ENCODE data around the gene TOB1. TPM values are rescaled to one million over a fixed set of nuclear protein-coding genes. Genes with fewer than 3 reads are reported as not detected.

Gene TOB1
- total and polyA plus RNA-seq, 4 donors, result 22.6 to 38.0 (median 36.8) TPM

DNA sequence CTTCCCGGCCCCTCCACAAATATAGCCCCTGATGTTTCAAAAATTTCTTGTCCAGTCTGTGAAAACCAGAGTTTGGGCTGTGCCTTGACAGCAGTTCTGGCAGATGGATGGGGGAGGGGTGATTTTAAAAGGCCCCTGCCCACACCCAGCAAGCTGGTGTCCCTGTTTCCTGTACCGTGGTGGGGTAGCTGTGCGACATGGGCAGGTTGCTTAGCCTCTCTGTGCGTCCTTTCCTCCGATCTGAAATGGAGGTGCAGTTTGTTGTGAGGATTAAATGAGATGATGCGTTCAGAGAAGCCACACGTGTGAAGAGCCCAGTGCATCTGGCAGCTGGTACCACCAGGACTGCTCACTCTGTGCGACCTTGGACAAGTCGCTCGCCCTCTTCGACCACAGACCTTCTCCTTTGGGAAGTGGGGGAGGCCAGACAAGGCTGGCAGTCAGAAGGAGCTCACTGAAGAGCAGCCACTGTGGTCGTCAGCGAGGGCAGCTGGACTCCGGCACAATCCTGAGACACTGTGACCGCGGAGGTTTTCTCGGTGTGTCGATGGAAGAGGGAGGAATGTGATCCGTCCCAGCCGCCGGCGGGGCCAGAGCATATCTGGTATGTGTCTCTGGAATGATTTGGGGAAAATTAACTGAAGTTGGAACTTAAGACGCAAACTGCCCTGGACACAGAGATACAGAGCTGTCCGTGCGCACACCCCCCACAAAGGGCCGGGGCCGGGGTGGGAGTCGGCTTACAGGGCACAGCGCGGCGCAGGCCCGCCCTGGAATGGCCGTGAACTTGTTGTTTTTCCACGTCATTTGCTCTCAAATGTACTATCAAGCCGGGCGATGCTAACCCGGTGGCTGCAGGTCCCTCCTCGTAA is 31.5 kb downstream of the TOB1 start:
- Histone ChIP-seq H3K27me3 (ENCODE audit: control insufficient read depth, insufficient read depth, low read length) (peaks cover 15% of the 10 kb centered on the region), H3K4me3 (ENCODE audit: low read depth, low read length) (peak overlapping the region; percentile 12), H3K27ac (ENCODE audit: low read depth, low read length) (peak overlapping the region; percentile 72), H3K36me3 (ENCODE audit: control insufficient read depth, insufficient read depth, low read length) (no peaks in the 10 kb centered on the region), H3K9me3 (ENCODE audit: control insufficient read depth, insufficient read depth, low read length) (no peaks in the 10 kb centered on the region), H3K4me1 (ENCODE audit: control insufficient read depth, insufficient read depth, low read length) (peaks cover 75% of the 10 kb centered on the region)
- WGBS (ENCODE audit: insufficient coverage), result 39% methylated on average over 26 of the region's 38 CpGs
- peak in 2 of 6 donors; percentile 31 to 32 for DNase-seq (ENCODE audit: low read depth in 4 of 6, low spot score in 6 of 6)

DNA sequence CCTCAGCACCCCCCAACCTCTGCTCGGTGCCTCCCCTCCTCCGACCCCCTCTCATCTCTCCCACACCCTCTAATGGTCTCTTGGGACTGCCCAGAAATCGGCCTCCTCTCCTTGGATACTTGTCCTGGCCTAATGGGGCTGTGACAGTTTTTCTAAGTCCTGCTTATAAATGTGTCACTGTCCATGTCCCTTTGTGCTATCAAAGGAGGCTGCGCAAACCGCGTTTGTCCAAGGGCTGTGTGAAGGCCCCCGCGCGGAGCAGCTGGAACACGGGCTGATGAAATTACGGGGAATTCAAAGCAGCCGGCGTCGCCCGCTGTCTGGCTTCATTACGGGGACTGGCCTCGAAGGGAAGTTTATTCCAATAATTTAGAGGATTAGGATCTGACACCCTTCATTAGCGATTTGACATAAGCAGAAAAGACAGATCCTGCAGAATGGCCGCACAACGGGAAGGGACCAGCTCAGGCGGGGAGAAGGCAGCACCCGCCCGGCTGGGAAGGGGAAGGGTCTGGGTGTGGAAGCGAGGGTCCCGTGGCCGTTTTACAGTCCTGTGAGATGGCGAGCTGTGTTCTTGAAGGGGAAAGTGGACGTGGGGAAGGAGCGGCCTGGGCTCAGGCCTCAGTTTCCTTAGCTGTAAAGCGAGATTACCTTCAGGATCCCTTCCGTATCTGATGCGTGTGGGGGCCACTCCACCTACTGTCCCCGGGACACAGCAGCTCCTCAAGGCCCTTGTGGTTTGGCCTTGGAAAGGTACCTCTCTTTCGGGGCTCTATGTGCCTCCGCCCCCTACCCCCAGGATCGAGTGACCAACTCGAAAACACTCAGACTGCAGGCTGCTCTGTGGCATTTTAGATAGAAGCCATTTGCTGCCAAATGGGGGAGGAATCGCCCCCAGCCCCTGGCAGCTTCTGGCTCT is 32.4 kb downstream of the TOB1 start:
- WGBS (ENCODE audit: insufficient coverage), result 67% methylated on average over 33 of the region's 38 CpGs
- H3K9me3 ChIP-seq (ENCODE audit: control insufficient read depth, insufficient read depth, low read length), result no peaks in the 10 kb centered on the region
- H3K4me1 ChIP-seq (ENCODE audit: control insufficient read depth, insufficient read depth, low read length), result peaks cover 75% of the 10 kb centered on the region
- peaks cover 15% of the 10 kb centered on the region for H3K27me3 ChIP-seq (ENCODE audit: control insufficient read depth, insufficient read depth, low read length)
- H3K27ac ChIP-seq (ENCODE audit: low read depth, low read length), result peak overlapping the region; percentile 72
- no peaks in the 10 kb centered on the region for H3K36me3 ChIP-seq (ENCODE audit: control insufficient read depth, insufficient read depth, low read length)
- DNase-seq (ENCODE audit: low read depth in 4 of 6, low spot score in 6 of 6), result peak in 2 of 6 donors; percentile 44 to 82
- no peak overlapping the region for H3K4me3 ChIP-seq (ENCODE audit: low read depth, low read length)

DNA sequence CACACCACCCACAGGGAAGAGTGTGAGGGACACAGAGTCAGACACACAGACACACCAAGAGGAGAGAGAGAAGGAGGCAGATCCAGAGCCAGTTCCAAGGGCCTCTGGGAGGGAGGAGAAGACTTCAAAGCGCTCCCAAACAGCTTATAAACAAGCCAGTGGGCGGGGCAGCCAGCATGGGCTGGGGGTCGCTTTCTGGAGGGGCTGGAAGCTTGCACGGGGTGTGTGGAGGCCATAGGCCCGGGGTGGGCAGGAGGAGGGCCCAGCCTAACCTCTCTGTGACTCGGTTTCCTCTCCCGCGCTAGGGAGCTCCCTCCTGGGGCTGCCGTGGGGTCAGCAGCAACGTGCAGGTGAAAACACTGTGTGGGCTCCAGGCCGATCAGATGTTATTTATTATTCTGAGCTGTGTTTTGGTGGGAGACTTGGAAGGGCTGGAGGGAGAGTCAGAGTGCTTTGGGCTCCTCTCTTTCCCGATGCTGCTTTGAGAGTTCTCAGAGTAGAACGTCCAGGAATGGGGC is 33.2 kb downstream of the TOB1 start:
- Histone ChIP-seq H3K27ac (ENCODE audit: low read depth, low read length) (peak overlapping the region; percentile 72), H3K4me1 (ENCODE audit: control insufficient read depth, insufficient read depth, low read length) (peaks cover 67% of the 10 kb centered on the region), H3K9me3 (ENCODE audit: control insufficient read depth, insufficient read depth, low read length) (no peaks in the 10 kb centered on the region), H3K27me3 (ENCODE audit: control insufficient read depth, insufficient read depth, low read length) (peaks cover 15% of the 10 kb centered on the region), H3K36me3 (ENCODE audit: control insufficient read depth, insufficient read depth, low read length) (no peaks in the 10 kb centered on the region), H3K4me3 (ENCODE audit: low read depth, low read length) (no peak overlapping the region)
- 65% methylated on average over 12 of the region's 13 CpGs for WGBS (ENCODE audit: insufficient coverage)
- peak in 1 of 6 donors; percentile 31 for DNase-seq (ENCODE audit: low read depth in 4 of 6, low spot score in 6 of 6)

DNA sequence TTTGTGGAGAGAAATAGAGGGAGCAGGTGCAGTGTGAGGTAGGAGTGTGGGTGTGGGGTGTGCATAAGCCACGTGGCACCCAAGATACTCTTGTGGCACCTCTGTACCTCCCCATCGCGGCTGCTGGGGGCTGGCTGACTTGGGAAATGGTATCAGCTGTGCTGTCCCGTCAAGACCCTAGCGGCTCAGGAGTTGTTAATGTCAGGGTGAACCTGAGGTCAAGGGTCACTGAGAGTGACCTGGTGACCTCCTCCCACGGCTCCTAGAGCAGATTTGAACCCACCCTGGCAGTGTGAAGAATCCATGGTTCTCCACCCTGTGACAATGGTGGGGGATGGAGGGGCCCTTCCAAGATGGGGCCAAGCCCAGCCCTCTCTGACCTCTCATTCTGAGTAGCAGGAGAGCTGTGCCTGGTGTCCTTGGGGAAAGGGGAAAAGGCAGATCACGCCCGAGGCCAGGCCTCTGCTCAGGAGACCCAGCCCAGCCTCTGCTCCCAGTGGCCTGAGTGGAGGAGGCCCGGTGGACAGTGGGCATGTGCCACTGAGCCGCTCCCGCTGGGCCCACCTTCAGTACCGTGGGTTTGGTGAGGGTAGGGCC is 33.8 kb downstream of the TOB1 start:
- H3K27ac ChIP-seq (ENCODE audit: low read depth, low read length), result peak overlapping the region; percentile 64
- no peak overlapping the region for H3K4me3 ChIP-seq (ENCODE audit: low read depth, low read length)
- no peaks in the 10 kb centered on the region for H3K36me3 ChIP-seq (ENCODE audit: control insufficient read depth, insufficient read depth, low read length)
- 89% methylated on average over 6 of the region's 12 CpGs for WGBS (ENCODE audit: insufficient coverage)
- no peaks in the 10 kb centered on the region for H3K9me3 ChIP-seq (ENCODE audit: control insufficient read depth, insufficient read depth, low read length)
- DNase-seq (ENCODE audit: low read depth in 4 of 6, low spot score in 6 of 6), result no peak
- peaks cover 62% of the 10 kb centered on the region for H3K4me1 ChIP-seq (ENCODE audit: control insufficient read depth, insufficient read depth, low read length)
- peaks cover 15% of the 10 kb centered on the region for H3K27me3 ChIP-seq (ENCODE audit: control insufficient read depth, insufficient read depth, low read length)

DNA sequence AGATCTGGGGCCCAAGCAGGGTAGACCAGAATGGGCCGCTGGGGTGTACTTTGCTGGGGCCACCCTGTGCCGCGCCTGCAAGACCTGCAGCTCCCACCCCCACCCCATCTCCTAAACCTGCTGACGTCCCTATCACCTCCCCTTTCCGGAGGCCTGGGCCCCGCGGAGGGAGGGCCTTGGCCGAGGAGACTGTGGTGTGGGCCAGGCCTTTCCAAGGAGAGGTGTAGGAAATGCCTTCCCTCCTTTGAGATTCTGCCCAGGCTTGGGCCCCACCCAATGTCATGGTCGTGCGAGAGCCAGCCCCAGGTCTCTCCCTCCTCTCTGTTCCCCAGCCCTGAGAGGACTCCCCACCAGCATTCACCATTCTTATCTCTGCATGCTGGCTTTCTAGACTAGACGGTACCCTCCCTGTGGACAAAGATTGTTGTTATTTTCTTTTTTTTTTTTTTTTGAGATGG is 34.7 kb downstream of the TOB1 start:
- Histone ChIP-seq H3K4me3 (ENCODE audit: low read depth, low read length) (no peak overlapping the region), H3K27me3 (ENCODE audit: control insufficient read depth, insufficient read depth, low read length) (peaks cover 15% of the 10 kb centered on the region), H3K9me3 (ENCODE audit: control insufficient read depth, insufficient read depth, low read length) (no peaks in the 10 kb centered on the region), H3K36me3 (ENCODE audit: control insufficient read depth, insufficient read depth, low read length) (no peaks in the 10 kb centered on the region), H3K4me1 (ENCODE audit: control insufficient read depth, insufficient read depth, low read length) (peaks cover 59% of the 10 kb centered on the region), H3K27ac (ENCODE audit: low read depth, low read length) (peak overlapping the region; percentile 60)
- DNase-seq (ENCODE audit: low read depth in 4 of 6, low spot score in 6 of 6), result peak in 1 of 6 donors; percentile 37
- 58% methylated on average over 6 of the region's 11 CpGs for WGBS (ENCODE audit: insufficient coverage)

DNA sequence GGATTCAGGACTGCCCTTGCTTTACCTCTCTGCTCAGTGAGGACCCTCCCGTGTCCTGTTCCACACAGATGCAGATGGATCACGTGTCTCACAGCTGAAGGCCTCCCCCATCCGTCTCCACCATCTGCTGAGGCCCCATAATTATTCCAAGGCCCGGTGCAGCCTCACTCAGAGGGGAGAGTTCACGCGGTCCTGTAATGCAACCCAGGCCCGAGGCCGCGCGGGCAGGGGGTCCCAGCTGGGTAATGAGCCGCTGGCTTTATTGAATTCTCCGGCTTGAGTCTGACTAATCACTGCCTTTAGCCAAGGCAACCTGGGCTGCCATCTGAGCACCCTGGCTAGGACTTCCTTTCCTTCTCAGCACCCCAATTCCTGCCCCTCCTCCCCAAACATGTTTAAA is 35.2 kb downstream of the TOB1 start:
- no peaks in the 10 kb centered on the region for H3K9me3 ChIP-seq (ENCODE audit: control insufficient read depth, insufficient read depth, low read length)
- peaks cover 15% of the 10 kb centered on the region for H3K27me3 ChIP-seq (ENCODE audit: control insufficient read depth, insufficient read depth, low read length)
- WGBS (ENCODE audit: insufficient coverage), result 16% methylated on average over 12 of the region's 12 CpGs
- H3K27ac ChIP-seq (ENCODE audit: low read depth, low read length), result peak overlapping the region; percentile 60
- no peak overlapping the region for H3K4me3 ChIP-seq (ENCODE audit: low read depth, low read length)
- peaks cover 58% of the 10 kb centered on the region for H3K4me1 ChIP-seq (ENCODE audit: control insufficient read depth, insufficient read depth, low read length)
- no peaks in the 10 kb centered on the region for H3K36me3 ChIP-seq (ENCODE audit: control insufficient read depth, insufficient read depth, low read length)
- DNase-seq (ENCODE audit: low read depth in 4 of 6, low spot score in 6 of 6), result peak in 2 of 6 donors; percentile 73 to 78

DNA sequence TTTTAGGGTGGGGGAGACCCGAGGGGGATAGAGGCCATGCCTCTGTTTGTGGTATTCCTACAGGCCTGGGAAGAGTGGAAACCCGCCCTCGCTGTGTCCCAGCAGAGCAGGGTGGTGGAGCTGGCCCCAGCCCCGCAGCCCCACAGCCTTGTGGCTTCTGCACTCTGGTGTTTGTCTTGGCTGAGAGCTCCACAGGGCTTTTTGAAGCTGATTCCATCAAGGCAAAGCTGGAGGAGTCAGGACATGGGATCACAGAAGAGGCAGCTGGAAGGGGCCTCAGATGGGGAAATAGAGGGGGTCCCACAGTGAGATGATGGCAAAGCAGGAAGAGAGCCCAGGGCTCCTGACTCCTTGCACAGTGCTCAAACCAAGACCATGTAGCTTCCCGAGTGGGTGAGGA is 35.8 kb downstream of the TOB1 start:
- WGBS (ENCODE audit: insufficient coverage), result 77% methylated on average over 5 of the region's 5 CpGs
- Histone ChIP-seq H3K9me3 (ENCODE audit: control insufficient read depth, insufficient read depth, low read length) (no peaks in the 10 kb centered on the region), H3K4me3 (ENCODE audit: low read depth, low read length) (no peak overlapping the region), H3K27me3 (ENCODE audit: control insufficient read depth, insufficient read depth, low read length) (peaks cover 15% of the 10 kb centered on the region), H3K36me3 (ENCODE audit: control insufficient read depth, insufficient read depth, low read length) (no peaks in the 10 kb centered on the region), H3K27ac (ENCODE audit: low read depth, low read length) (peak overlapping the region; percentile 60), H3K4me1 (ENCODE audit: control insufficient read depth, insufficient read depth, low read length) (peaks cover 51% of the 10 kb centered on the region)
- peak in 1 of 6 donors; percentile 63 for DNase-seq (ENCODE audit: low read depth in 4 of 6, low spot score in 6 of 6)

DNA sequence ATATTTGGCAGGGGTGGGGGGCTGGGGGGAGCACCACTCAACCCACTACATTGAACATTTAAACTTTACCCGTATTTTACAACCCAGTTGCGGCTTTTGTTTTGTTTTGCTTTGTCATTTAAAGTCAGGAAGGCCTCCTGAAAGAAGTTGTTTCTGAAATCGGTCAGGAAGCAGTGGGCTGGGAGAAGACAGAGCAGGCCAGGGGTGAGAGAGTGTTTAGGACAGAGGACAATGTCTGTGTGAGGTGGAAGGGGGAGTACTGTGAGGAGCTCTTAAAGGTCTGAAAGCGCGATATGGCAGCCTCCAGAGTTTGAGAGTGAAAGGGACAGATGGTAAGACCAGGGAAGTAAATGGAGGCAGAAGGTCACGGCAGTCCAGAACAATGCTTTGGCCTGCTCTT is 36.8 kb downstream of the TOB1 start:
- no peak overlapping the region for H3K4me3 ChIP-seq (ENCODE audit: low read depth, low read length)
- no peaks in the 10 kb centered on the region for H3K9me3 ChIP-seq (ENCODE audit: control insufficient read depth, insufficient read depth, low read length)
- peaks cover 41% of the 10 kb centered on the region for H3K4me1 ChIP-seq (ENCODE audit: control insufficient read depth, insufficient read depth, low read length)
- peaks cover 8% of the 10 kb centered on the region for H3K27me3 ChIP-seq (ENCODE audit: control insufficient read depth, insufficient read depth, low read length)
- peak overlapping the region; percentile 17 for H3K27ac ChIP-seq (ENCODE audit: low read depth, low read length)
- H3K36me3 ChIP-seq (ENCODE audit: control insufficient read depth, insufficient read depth, low read length), result no peaks in the 10 kb centered on the region
- DNase-seq (ENCODE audit: low read depth in 4 of 6, low spot score in 6 of 6), result no peak
- 50% methylated on average over 3 of the region's 6 CpGs for WGBS (ENCODE audit: insufficient coverage)

All from spinal cord (tissue), 10 donors.